ENCODE measurements around the gene ECSIT.

Gene ECSIT

DNA sequence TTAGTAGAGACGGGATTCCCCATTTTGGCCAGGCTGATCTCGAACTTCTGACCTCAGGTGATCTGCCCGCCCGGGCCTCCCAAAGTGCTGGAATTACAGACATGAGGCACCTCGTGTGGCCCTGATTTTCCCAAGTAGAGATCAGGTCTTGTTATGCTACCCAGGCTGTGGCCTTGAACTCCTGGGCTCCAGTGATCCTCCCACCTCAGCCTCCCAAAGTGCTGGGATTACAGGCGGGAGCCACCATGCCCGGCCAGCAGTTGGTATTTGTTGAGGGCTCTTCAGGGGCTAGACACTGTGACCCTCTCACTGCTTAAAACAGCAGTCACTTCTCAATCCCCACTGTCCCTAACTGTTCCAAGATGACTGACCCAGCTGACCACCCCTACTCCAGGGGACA lies 39.6 kb downstream of the ECSIT start:
- Histone ChIP-seq H3K36me3 (ENCODE audit: insufficient read depth, low read length) (peaks cover 10% of the 10 kb centered on the region; the same call in 1 of the 2 replicates), H3K27me3 (ENCODE audit: insufficient read depth, low read length, poor library complexity, severe bottlenecking) (no peaks in the 10 kb centered on the region), H3F3A (ENCODE audit: low read depth) (no peaks in the 10 kb centered on the region), H3K4me3 (ENCODE audit: low read length, poor library complexity, severe bottlenecking) (no peak overlapping the region), H3K4me1 (ENCODE audit: insufficient read depth, low read length, poor library complexity, severe bottlenecking) (no peaks in the 10 kb centered on the region), H3K9me3 (ENCODE audit: insufficient read depth, low read depth, low read length) (no peaks in the 10 kb centered on the region), H2AFZ (ENCODE audit: low read length) (no peak overlapping the region), H3K79me2 (ENCODE audit: insufficient read depth, low read length) (no peaks in the 10 kb centered on the region), H3K4me2 (ENCODE audit: low read depth, low read length, poor library complexity, severe bottlenecking) (no peak overlapping the region), H3K9me2 (replicated peaks; ENCODE audit: low read depth, low read length) (no peaks in the 10 kb centered on the region), H3K9ac (ENCODE audit: low read depth, low read length, poor library complexity, severe bottlenecking) (no peak overlapping the region), H4K20me1 (ENCODE audit: insufficient read depth, low read length, poor library complexity, severe bottlenecking) (no peaks in the 10 kb centered on the region)
- TF ChIP-seq, protein P1, sequence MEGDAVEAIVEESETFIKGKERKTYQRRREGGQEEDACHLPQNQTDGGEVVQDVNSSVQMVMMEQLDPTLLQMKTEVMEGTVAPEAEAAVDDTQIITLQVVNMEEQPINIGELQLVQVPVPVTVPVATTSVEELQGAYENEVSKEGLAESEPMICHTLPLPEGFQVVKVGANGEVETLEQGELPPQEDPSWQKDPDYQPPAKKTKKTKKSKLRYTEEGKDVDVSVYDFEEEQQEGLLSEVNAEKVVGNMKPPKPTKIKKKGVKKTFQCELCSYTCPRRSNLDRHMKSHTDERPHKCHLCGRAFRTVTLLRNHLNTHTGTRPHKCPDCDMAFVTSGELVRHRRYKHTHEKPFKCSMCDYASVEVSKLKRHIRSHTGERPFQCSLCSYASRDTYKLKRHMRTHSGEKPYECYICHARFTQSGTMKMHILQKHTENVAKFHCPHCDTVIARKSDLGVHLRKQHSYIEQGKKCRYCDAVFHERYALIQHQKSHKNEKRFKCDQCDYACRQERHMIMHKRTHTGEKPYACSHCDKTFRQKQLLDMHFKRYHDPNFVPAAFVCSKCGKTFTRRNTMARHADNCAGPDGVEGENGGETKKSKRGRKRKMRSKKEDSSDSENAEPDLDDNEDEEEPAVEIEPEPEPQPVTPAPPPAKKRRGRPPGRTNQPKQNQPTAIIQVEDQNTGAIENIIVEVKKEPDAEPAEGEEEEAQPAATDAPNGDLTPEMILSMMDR (conservative IDR thresholded peaks at IDR 0.05; ENCODE audit: low read length), result no peak
- TF ChIP-seq EZH2phosphoT487 (IDR thresholded peaks at IDR 0.05; ENCODE audit: borderline replicate concordance), result no peak

GRCh38 chr19:11486661-11487503 lies 42.1 kb downstream of the ECSIT start:
- H4K20me1 ChIP-seq (ENCODE audit: insufficient read depth, low read length, poor library complexity, severe bottlenecking), result no peaks in the 10 kb centered on the region

DNA sequence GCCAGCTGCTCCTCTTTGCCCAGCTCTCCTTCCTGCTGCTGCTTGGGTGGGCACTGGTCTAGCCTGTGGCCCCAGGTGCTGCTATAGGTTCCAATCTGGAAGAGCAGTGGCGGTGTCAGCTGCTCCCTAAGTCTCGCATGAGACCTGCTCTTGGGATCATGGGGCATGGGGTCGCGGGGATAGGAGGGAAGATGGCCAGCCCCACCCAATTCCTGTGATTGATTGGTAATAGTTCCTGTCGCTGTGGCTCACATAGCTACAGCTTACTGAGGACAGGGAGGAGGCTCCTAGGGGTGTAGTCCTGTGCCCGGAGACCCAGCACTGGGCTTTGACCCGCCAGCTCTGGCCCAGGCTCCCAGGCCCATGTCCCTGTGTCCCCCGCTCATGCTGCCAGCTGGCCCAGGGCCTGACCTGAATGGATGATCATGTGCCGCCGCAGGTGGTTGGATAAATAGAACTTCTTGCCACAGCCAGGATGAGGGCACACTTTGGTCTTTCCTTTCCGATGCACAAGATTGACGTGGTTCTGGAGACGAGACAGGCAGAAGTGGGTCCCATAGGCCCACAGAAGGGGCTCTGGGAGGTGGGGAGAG lies 43.6 kb downstream of the ECSIT start:
- no peaks in the 10 kb centered on the region for H4K20me1 ChIP-seq (ENCODE audit: insufficient read depth, low read length, poor library complexity, severe bottlenecking)
- TF ChIP-seq, protein P1 (conservative IDR thresholded peaks at IDR 0.05; ENCODE audit: low read length), result no peak
- no peak for TF ChIP-seq EZH2phosphoT487 (IDR thresholded peaks at IDR 0.05; ENCODE audit: borderline replicate concordance)
- no peak overlapping the region for H3K9ac ChIP-seq (ENCODE audit: low read depth, low read length, poor library complexity, severe bottlenecking)
- H3K27me3 ChIP-seq (ENCODE audit: insufficient read depth, low read length, poor library complexity, severe bottlenecking), result no peaks in the 10 kb centered on the region
- no peaks in the 10 kb centered on the region for H3F3A ChIP-seq (ENCODE audit: low read depth)
- no peaks in the 10 kb centered on the region for H3K79me2 ChIP-seq (ENCODE audit: insufficient read depth, low read length)
- no peaks in the 10 kb centered on the region for H3K9me2 ChIP-seq (replicated peaks; ENCODE audit: low read depth, low read length)
- H3K4me2 ChIP-seq (ENCODE audit: low read depth, low read length, poor library complexity, severe bottlenecking), result no peak overlapping the region
- no peak overlapping the region for H2AFZ ChIP-seq (ENCODE audit: low read length)
- H3K4me3 ChIP-seq (ENCODE audit: low read length, poor library complexity, severe bottlenecking), result no peak overlapping the region
- no peaks in the 10 kb centered on the region for H3K4me1 ChIP-seq (ENCODE audit: insufficient read depth, low read length, poor library complexity, severe bottlenecking)
- no peaks in the 10 kb centered on the region for H3K9me3 ChIP-seq (ENCODE audit: insufficient read depth, low read depth, low read length)
- peaks cover 6% of the 10 kb centered on the region; the same call in 1 of the 2 replicates for H3K36me3 ChIP-seq (ENCODE audit: insufficient read depth, low read length)

More at GRCh38 chr19:11486661-11487503, 42.1 kb downstream of the ECSIT start:
- H3K79me2 ChIP-seq (ENCODE audit: insufficient read depth, low read length), result no peaks in the 10 kb centered on the region
- H3K9me2 ChIP-seq (replicated peaks; ENCODE audit: low read depth, low read length), result no peaks in the 10 kb centered on the region
- H2AFZ ChIP-seq (ENCODE audit: low read length), result no peak overlapping the region
- no peak overlapping the region for H3K4me3 ChIP-seq (ENCODE audit: low read length, poor library complexity, severe bottlenecking)
- H3K4me1 ChIP-seq (ENCODE audit: insufficient read depth, low read length, poor library complexity, severe bottlenecking), result no peaks in the 10 kb centered on the region
- H3K9ac ChIP-seq (ENCODE audit: low read depth, low read length, poor library complexity, severe bottlenecking), result no peak overlapping the region
- no peaks in the 10 kb centered on the region for H3F3A ChIP-seq (ENCODE audit: low read depth)
- no peak overlapping the region for H3K4me2 ChIP-seq (ENCODE audit: low read depth, low read length, poor library complexity, severe bottlenecking)
- no peaks in the 10 kb centered on the region for H3K9me3 ChIP-seq (ENCODE audit: insufficient read depth, low read depth, low read length)
- no peak for TF ChIP-seq EZH2phosphoT487 (IDR thresholded peaks at IDR 0.05; ENCODE audit: borderline replicate concordance)
- TF ChIP-seq, protein P1 (conservative IDR thresholded peaks at IDR 0.05; ENCODE audit: low read length), result no peak
- H3K36me3 ChIP-seq (ENCODE audit: insufficient read depth, low read length), result peaks cover 6% of the 10 kb centered on the region; the same call in 1 of the 2 replicates
- H3K27me3 ChIP-seq (ENCODE audit: insufficient read depth, low read length, poor library complexity, severe bottlenecking), result no peaks in the 10 kb centered on the region

Data from Loucy (cell line).